ENCODE data around the gene SUPT4H1. TPM values are rescaled to one million over a fixed set of nuclear protein-coding genes. Genes with fewer than 3 reads are reported as not detected.

SUPT4H1 gene
- total RNA-seq, 1 experiment from 2014 or later, result 100.0 TPM

DNA sequence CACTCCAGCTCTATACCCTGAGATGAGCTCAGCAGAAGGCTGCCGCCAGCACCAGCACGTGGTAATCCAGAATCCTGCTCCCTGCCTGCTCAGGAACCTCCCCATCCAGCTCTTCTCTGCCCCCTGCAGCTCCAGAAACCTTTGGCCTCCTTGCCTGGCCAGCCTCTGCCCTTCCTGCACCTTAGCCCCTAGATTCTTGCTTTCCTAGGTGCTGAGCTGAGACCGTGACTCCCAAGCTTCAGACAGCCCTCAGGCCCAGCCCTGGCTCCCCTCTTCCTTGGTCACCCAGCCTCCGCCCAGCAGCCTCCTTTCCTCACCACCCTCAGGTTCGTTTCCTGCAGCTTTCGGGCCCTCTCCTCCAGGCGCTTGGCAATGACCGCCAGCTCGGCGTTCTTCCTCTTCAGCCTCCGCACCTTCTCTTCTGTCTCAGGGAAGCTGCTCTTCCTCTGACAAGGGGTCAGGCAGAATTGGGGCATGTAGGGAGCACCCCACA, 26.0 kb downstream of the SUPT4H1 start:
- Histone ChIP-seq H4K20me1 (ENCODE audit: low read length) (no peaks in the 10 kb centered on the region), H3F3A (ENCODE audit: low read length, unreplicated experiment) (no peaks in the 10 kb centered on the region), H3K79me2 (ENCODE audit: low read length) (no peaks in the 10 kb centered on the region), H3K4me1 (ENCODE audit: insufficient read depth, low read length) (peaks cover 8% of the 10 kb centered on the region; the same call in 1 of the 2 replicates), H3K9me3 (ENCODE audit: low read length) (no peaks in the 10 kb centered on the region), H3K4me3 (ENCODE audit: low read length) (no peak overlapping the region), H3K9ac (ENCODE audit: low read length) (no peak overlapping the region), H2AFZ (ENCODE audit: low read length) (no peak overlapping the region), H3K36me3 (ENCODE audit: low read depth, low read length) (no peaks in the 10 kb centered on the region), H3K27ac (ENCODE audit: low read length) (no peak overlapping the region), H3K9me2 (replicated peaks; ENCODE audit: low read length) (no peaks in the 10 kb centered on the region), H3K27me3 (ENCODE audit: low read length) (no peaks in the 10 kb centered on the region), H3K4me2 (ENCODE audit: low read length) (no peak overlapping the region)
- POLR2A ChIA-PET (ENCODE audit: unreplicated experiment), result no interaction called here
- CTCF ChIA-PET, result interaction anchor here (0.9 to 1.2 kb wide), 2 partner anchors 10 to 91 kb away, joined by 3 to 4 read pairs; partner anchors contain the start of gene RNF43
- TF ChIP-seq EZH2phosphoT487 (IDR thresholded peaks at IDR 0.05; ENCODE audit: borderline replicate concordance, low read length), result no peak
- TF ChIP-seq EZH2 (IDR thresholded peaks at IDR 0.05; ENCODE audit: low read length, unreplicated experiment), result no peak
- TF ChIP-seq, protein P1, sequence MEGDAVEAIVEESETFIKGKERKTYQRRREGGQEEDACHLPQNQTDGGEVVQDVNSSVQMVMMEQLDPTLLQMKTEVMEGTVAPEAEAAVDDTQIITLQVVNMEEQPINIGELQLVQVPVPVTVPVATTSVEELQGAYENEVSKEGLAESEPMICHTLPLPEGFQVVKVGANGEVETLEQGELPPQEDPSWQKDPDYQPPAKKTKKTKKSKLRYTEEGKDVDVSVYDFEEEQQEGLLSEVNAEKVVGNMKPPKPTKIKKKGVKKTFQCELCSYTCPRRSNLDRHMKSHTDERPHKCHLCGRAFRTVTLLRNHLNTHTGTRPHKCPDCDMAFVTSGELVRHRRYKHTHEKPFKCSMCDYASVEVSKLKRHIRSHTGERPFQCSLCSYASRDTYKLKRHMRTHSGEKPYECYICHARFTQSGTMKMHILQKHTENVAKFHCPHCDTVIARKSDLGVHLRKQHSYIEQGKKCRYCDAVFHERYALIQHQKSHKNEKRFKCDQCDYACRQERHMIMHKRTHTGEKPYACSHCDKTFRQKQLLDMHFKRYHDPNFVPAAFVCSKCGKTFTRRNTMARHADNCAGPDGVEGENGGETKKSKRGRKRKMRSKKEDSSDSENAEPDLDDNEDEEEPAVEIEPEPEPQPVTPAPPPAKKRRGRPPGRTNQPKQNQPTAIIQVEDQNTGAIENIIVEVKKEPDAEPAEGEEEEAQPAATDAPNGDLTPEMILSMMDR (conservative IDR thresholded peaks at IDR 0.05; ENCODE audit: low read depth, low read length), result no peak
- ATAC-seq (no peak), DNase-seq (no peak)
- intact Hi-C loops (cut with micrococcal nuclease), result no loop called here
- no TSS peak for BruUV-seq (replicated peaks)

GRCh38 chr17:58325289-58325726, 26.7 kb downstream of the SUPT4H1 start:
- no TSS peak for BruUV-seq (replicated peaks)
- no peaks in the 10 kb centered on the region for H4K20me1 ChIP-seq (ENCODE audit: low read length)
- H3K79me2 ChIP-seq (ENCODE audit: low read length), result no peaks in the 10 kb centered on the region
- no peaks in the 10 kb centered on the region for H3K9me2 ChIP-seq (replicated peaks; ENCODE audit: low read length)
- H2AFZ ChIP-seq (ENCODE audit: low read length), result no peak overlapping the region
- no peak overlapping the region for H3K9ac ChIP-seq (ENCODE audit: low read length)
- peak overlapping the region; percentile 75; the same call in 1 of the 2 replicates for H3K4me3 ChIP-seq (ENCODE audit: low read length)
- no peaks in the 10 kb centered on the region for H3K36me3 ChIP-seq (ENCODE audit: low read depth, low read length)
- ATAC-seq (no peak), DNase-seq (no peak)
- H3F3A ChIP-seq (ENCODE audit: low read length, unreplicated experiment), result no peaks in the 10 kb centered on the region
- no peak overlapping the region for H3K27ac ChIP-seq (ENCODE audit: low read length)
- TF ChIP-seq EZH2phosphoT487 (IDR thresholded peaks at IDR 0.05; ENCODE audit: borderline replicate concordance, low read length) (no peak), EZH2 (IDR thresholded peaks at IDR 0.05; ENCODE audit: low read length, unreplicated experiment) (no peak)
- TF ChIP-seq, protein P1 (conservative IDR thresholded peaks at IDR 0.05; ENCODE audit: low read depth, low read length), result no peak
- peak overlapping the region; percentile 93 for H3K4me2 ChIP-seq (ENCODE audit: low read length)
- intact Hi-C loops (cut with micrococcal nuclease), result no loop called here
- ChIA-PET POLR2A (ENCODE audit: unreplicated experiment) (no interaction called here), CTCF (interaction anchor here (0.9 to 1.2 kb wide), 2 partner anchors 9 to 92 kb away, joined by 3 to 4 read pairs; partner anchors contain the start of gene RNF43)
- no peaks in the 10 kb centered on the region for H3K9me3 ChIP-seq (ENCODE audit: low read length)
- no peaks in the 10 kb centered on the region for H3K27me3 ChIP-seq (ENCODE audit: low read length)
- peaks cover 8% of the 10 kb centered on the region; the same call in 1 of the 2 replicates for H3K4me1 ChIP-seq (ENCODE audit: insufficient read depth, low read length)

All from PC-3 (cell line).